Sigmoid colon (tissue), 4 donors: ENCODE results near the gene SPON1.

ENCODE experiments used
- CTCF ChIP-seq, 4 experiments: fragments of 450-650 bp in 3 of 4; fragments of 200-600 bp in 1 of 4; IDR thresholded peaks; one replicate each; pipeline ENCODE4 v1.5.1; 2016 to 2019; ENCODE audit warnings: antibody characterized with exemption in 4 of 4, mild to moderate bottlenecking in 3 of 4, moderate library complexity in 2 of 4
- EP300 ChIP-seq, 4 donors: sonication (generic); formaldehyde crosslinking; IDR thresholded peaks; one replicate each; pipeline ENCODE4 v1.6.1; 2017; ENCODE audit warnings: antibody characterized with exemption in 4 of 4
- POLR2A ChIP-seq, 2 donors: fragments of 450-650 bp; IDR thresholded peaks; one replicate each; pipeline ENCODE4 v1.6.1; 2016; ENCODE audit warnings: antibody characterized with exemption in 2 of 2, mild to moderate bottlenecking in 2 of 2, moderate library complexity in 2 of 2

GRCh38 chr11:14249121-14249963 is 286.8 kb downstream of the SPON1 start:
- peak; percentile 74 to 87 (median 82) for TF ChIP-seq CTCF (IDR thresholded peaks at IDR 0.05)
- TF ChIP-seq EP300 (IDR thresholded peaks at IDR 0.05): no peak
- no peak for TF ChIP-seq POLR2A (IDR thresholded peaks at IDR 0.05)
